Testis (tissue), 3 donors: ENCODE data around the gene ZNF85. TPM values are rescaled to one million over a fixed set of nuclear protein-coding genes. Genes with fewer than 3 reads are reported as not detected.
"Not testable (repeated sequence)": the region's sequence is repeated elsewhere in the genome, so short reads cannot be mapped to it uniquely, and the experiment has no call there.

ENCODE experiments used
- DNase-seq: peaks from one replicate; pipeline ENCODE4 v3.0.0-alpha.2; 2019
- H3K27ac ChIP-seq, 2 donors: fragments of 200-600 bp; sonication (generic); one replicate each; pipeline ENCODE4 v1.5.1; 2019
- H3K27me3 ChIP-seq: fragments of 200-600 bp; sonication (generic); one replicate; pipeline ENCODE4 v1.5.1; 2019
- H3K36me3 ChIP-seq: fragments of 200-600 bp; sonication (generic); one replicate; pipeline ENCODE4 v1.5.1; 2017; ENCODE audit warnings: low read depth; ENCODE audit errors: missing control alignments
- H3K4me1 ChIP-seq: fragments of 200-600 bp; sonication (generic); one replicate; pipeline ENCODE4 v1.5.1; 2019
- H3K4me3 ChIP-seq, 2 donors: fragments of 200-600 bp; sonication (generic); one replicate each; pipeline ENCODE4 v1.5.1; 2017 to 2019
- H3K9me3 ChIP-seq: fragments of 200-600 bp; sonication (generic); one replicate; pipeline ENCODE4 v1.5.1; 2017
- POLR2A ChIP-seq: fragments of 450-650 bp; IDR thresholded peaks from one replicate; pipeline ENCODE4 v1.6.1; 2017; ENCODE audit warnings: antibody characterized with exemption, mild to moderate bottlenecking, moderate library complexity
- WGBS, 2 donors: methylation state at CpG; one replicate each; pipeline ENCODE4 v1.1.5; 2018; 5-methylcytosine and 5-hydroxymethylcytosine counted together
- intact Hi-C: fragments of 100-400 bp; cut with DNase I; formaldehyde crosslinking; loops from one replicate; pipeline ENCODE4 v1.15.1; 2023; ENCODE audit warnings: low total_unique reads
- polyA plus RNA-seq: library from polyadenylated mRNA; stranded (reverse); fragments of 350-450 nt; fragmentation: Illumina TruSeq; extraction: RNeasy Lipid Tissue Mini Kit (QIAGEN cat#74804); gene quantifications from one replicate; pipeline ENCODE4 v1.2.3, GENCODE V29; 2014; ENCODE audit warnings: low read depth, low replicate concordance; ENCODE audit not compliant: insufficient read depth
- total RNA-seq, 2 donors: library from RNA; depleted of rRNA; stranded (reverse); fragments of >200 nt; gene quantifications; one replicate each; pipeline ENCODE4 v1.2.3, GENCODE V29; 2016
- TF ChIP-seq, protein P1 (sequence below), 3 experiments: fragments of 450-650 bp in 2 of 3; fragments of 200-600 bp in 1 of 3; sonication (generic) in 1 of 3; IDR thresholded peaks; one replicate each; pipeline ENCODE4 v1.5.1; 2016 to 2019; ENCODE audit warnings: antibody characterized with exemption in 3 of 3, mild to moderate bottlenecking in 2 of 3, moderate library complexity in 1 of 3

Gene ZNF85
- total and polyA plus RNA-seq, 3 donors from 2014 or later = 9.5 to 33.0 (median 19.7) TPM

GRCh38 chr19:20969498-20969897 lies 46.4 kb downstream of the ZNF85 start:
- intact Hi-C loops = no loop called here
- Histone ChIP-seq H3K27me3 (no peaks in the 10 kb centered on the region), H3K9me3 (no peaks in the 10 kb centered on the region), H3K4me1 (no peaks in the 10 kb centered on the region), H3K4me3 (no peak overlapping the region), H3K36me3 (no peaks in the 10 kb centered on the region), H3K27ac (no peak overlapping the region)
- DNase-seq = no peak
- TF ChIP-seq, protein P1, sequence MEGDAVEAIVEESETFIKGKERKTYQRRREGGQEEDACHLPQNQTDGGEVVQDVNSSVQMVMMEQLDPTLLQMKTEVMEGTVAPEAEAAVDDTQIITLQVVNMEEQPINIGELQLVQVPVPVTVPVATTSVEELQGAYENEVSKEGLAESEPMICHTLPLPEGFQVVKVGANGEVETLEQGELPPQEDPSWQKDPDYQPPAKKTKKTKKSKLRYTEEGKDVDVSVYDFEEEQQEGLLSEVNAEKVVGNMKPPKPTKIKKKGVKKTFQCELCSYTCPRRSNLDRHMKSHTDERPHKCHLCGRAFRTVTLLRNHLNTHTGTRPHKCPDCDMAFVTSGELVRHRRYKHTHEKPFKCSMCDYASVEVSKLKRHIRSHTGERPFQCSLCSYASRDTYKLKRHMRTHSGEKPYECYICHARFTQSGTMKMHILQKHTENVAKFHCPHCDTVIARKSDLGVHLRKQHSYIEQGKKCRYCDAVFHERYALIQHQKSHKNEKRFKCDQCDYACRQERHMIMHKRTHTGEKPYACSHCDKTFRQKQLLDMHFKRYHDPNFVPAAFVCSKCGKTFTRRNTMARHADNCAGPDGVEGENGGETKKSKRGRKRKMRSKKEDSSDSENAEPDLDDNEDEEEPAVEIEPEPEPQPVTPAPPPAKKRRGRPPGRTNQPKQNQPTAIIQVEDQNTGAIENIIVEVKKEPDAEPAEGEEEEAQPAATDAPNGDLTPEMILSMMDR (IDR thresholded peaks at IDR 0.05) = no peak
- TF ChIP-seq POLR2A = no peak
- WGBS, 2 donors = 87 to 91% methylated on average over 3 of the region's 3 CpGs

- Histone ChIP-seq H3K27ac (no peak overlapping the region), H3K27me3 (no peaks in the 10 kb centered on the region), H3K4me3 (no peak overlapping the region), H3K4me1 (no peaks in the 10 kb centered on the region), H3K36me3 (no peaks in the 10 kb centered on the region), H3K9me3 (no peaks in the 10 kb centered on the region)
- 94% methylated on average over 3 of the region's 3 CpGs for WGBS, 2 donors
- no peak for TF ChIP-seq POLR2A
- TF ChIP-seq, protein P1 (IDR thresholded peaks at IDR 0.05) = no peak
- DNase-seq = no peak
- intact Hi-C loops = no loop called here
Measured at GRCh38 chr19:20969898-20970297, 46.8 kb downstream of the ZNF85 start.

DNA sequence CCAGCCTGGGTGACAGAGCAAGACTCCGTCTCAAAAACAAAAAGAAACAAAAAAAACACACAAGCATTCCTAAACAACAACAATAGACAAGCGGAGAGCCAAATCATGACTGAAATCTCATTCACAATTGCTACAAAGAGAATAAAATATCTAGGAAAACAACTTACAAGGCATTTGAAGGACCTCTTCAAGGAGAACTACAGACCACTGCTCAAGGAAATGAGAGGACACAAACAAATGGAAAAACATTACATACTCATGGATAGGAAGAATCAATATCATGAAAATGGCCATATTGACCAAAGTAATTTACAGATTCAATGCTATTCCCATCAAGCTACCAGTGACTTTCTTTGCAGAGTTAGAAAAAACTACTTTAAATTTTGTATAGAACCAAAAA lies 69.7 kb downstream of the ZNF85 start:
- H3K36me3 ChIP-seq, H3K4me1 ChIP-seq, H3K9me3 ChIP-seq, H3K4me3 ChIP-seq, intact Hi-C loops, DNase-seq, H3K27me3 ChIP-seq, H3K27ac ChIP-seq: not testable (repeated sequence)
- WGBS, 2 donors = 95 to 97% methylated on average over 2 of the region's 2 CpGs

GRCh38 chr19:20999731-21000352 lies 76.8 kb downstream of the ZNF85 start:
- no peaks in the 10 kb centered on the region for H3K36me3 ChIP-seq
- H3K9me3 ChIP-seq = no peaks in the 10 kb centered on the region
- 6 to 12% methylated on average over 9 to 29 of the region's 29 CpGs for WGBS, 2 donors
- intact Hi-C loops = no loop called here
- H3K4me1 ChIP-seq = no peaks in the 10 kb centered on the region
- peak; percentile 92 for DNase-seq
- TF ChIP-seq POLR2A = no peak
- TF ChIP-seq, protein P1 (IDR thresholded peaks at IDR 0.05) = no peak
- H3K4me3 ChIP-seq = peak overlapping the region; percentile 39 to 58
- H3K27ac ChIP-seq = no peak overlapping the region
- no peaks in the 10 kb centered on the region for H3K27me3 ChIP-seq

Other genes with a start within 250 kb of the ZNF85 start
- gene ZNF66, start 146.9 kb upstream of the ZNF85 start, total RNA-seq = 10 to 100 TPM; 11.1 to 16.1 TPM
- gene ZNF66, start 146.9 kb upstream of the ZNF85 start, polyA plus RNA-seq = 0.70 TPM
- 10 to 100 TPM in 1 of 2 donors, 1 to 10 TPM in 1; 9.2 to 11.7 TPM for gene ZNF430, start 97.4 kb downstream of the ZNF85 start, total RNA-seq
- 3.8 TPM for gene ZNF430, start 97.4 kb downstream of the ZNF85 start, polyA plus RNA-seq
- gene ZNF714, start 159.0 kb downstream of the ZNF85 start, total RNA-seq = 10 to 100 TPM; 25.3 to 36.4 TPM
- 4.2 TPM for gene ZNF714, start 159.0 kb downstream of the ZNF85 start, polyA plus RNA-seq
- gene ZNF431, start 218.8 kb downstream of the ZNF85 start, total RNA-seq = 10 to 100 TPM; 49.4 to 50.0 TPM
- 12.8 TPM for gene ZNF431, start 218.8 kb downstream of the ZNF85 start, polyA plus RNA-seq